DND-41 (cell line): ENCODE results near the gene MKRN3.

Source experiments
- CTCF ChIP-seq: IDR thresholded peaks from 2 replicates; pipeline ENCODE4 v1.5.1; 2012; ENCODE audit warnings: borderline replicate concordance, low read length, moderate library complexity, mild to moderate bottlenecking; ENCODE audit not compliant: poor library complexity, severe bottlenecking; ENCODE audit errors: extremely low read depth
- EZH2 ChIP-seq: IDR thresholded peaks from 3 replicates; pipeline ENCODE4 v1.6.1; 2012; ENCODE audit warnings: borderline replicate concordance, low read depth, mild to moderate bottlenecking, moderate library complexity, low read length, inconsistent platforms; ENCODE audit not compliant: severe bottlenecking

DNA sequence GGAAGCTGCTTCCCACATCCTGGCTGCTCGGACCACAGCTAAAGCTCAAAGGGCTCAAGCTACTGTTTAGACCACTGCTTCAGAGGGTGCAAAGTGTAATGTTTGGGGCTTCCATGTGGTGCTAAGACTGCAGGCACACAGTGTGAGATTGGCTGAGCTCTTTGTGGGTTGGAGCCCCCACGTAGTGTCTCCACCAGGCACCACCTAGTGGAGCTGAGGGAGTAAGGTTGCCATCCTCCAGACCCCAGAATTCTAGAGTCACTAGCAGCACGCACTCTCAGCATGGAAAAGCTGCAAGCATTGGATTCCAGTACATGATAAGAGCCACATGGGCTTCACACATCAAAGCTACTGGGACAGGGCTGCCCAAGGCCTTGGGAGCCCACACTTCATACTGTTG is 9.3 kb downstream of the MKRN3 start:
- peak; percentile 34 for TF ChIP-seq CTCF
- TF ChIP-seq EZH2, result no peak
